SU-DHL-6 (cell line): ENCODE results near the gene RPS16.

Experiments used
- CTCF ChIP-seq: fragments of 200-600 bp; sonication (generic); IDR thresholded peaks from one replicate; pipeline ENCODE4 v1.5.1; 2017; ENCODE audit warnings: antibody characterized with exemption, mild to moderate bottlenecking, low read length, moderate library complexity; ENCODE audit not compliant: insufficient read depth, poor library complexity, severe bottlenecking
- EZH2phosphoT487 ChIP-seq: fragments of 200-600 bp; sonication (generic), shearing (Covaris generic); conservative IDR thresholded peaks from 2 replicates; pipeline ENCODE4 v1.6.1; 2018; ENCODE audit warnings: mild to moderate bottlenecking, antibody characterized with exemption, low read length, moderate library complexity, mixed read lengths

DNA sequence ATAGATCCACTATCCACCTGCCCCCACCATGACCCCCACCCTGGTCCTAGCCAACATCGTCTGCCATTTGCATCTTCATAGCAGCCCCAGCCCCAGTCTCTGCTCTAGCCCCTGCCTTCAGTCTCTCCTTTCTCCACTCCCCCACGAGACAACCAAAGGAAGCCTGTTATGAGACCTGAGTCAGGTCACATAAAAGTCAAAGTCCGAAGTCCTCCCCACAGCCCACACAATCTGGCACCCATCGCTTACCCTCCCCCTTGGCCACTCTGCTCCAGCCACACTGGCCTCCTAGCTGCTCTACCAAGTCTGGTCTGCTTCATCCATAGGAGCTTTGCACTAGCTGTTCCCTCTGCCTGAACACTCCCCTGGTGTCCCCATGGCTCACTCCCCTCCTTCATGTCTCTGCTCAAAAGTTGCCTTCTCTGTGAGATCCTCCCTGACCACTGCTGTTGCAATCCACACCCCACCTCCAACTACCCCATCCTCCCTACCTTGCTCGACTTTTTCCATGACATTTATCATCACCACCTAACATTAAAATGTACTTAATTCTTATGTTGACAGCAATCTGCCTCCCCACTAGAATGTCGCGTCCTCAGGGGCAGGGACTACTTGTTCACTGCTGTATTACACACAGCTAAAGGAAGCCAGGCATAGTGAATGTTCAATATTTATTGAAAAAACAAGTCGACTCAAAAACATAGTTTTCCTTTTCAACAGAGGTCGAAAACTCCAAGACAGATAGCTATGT, 24.5 kb downstream of the RPS16 start:
- TF ChIP-seq CTCF (no peak), EZH2phosphoT487 (no peak)
